GM18868 (cell line): Measurements from ENCODE around the gene EIF3L.
"Not testable (repeated sequence)": the region's sequence is repeated elsewhere in the genome, so short reads cannot be mapped to it uniquely, and the experiment has no call there.

Source experiments
- ATAC-seq: cut with Tn5 transposase; IDR thresholded peaks from one replicate; pipeline ENCODE4 v1.9.1; 2021; ENCODE audit warnings: mild to moderate bottlenecking, moderate library complexity; ENCODE audit not compliant: unreplicated experiment

EIF3L gene

DNA sequence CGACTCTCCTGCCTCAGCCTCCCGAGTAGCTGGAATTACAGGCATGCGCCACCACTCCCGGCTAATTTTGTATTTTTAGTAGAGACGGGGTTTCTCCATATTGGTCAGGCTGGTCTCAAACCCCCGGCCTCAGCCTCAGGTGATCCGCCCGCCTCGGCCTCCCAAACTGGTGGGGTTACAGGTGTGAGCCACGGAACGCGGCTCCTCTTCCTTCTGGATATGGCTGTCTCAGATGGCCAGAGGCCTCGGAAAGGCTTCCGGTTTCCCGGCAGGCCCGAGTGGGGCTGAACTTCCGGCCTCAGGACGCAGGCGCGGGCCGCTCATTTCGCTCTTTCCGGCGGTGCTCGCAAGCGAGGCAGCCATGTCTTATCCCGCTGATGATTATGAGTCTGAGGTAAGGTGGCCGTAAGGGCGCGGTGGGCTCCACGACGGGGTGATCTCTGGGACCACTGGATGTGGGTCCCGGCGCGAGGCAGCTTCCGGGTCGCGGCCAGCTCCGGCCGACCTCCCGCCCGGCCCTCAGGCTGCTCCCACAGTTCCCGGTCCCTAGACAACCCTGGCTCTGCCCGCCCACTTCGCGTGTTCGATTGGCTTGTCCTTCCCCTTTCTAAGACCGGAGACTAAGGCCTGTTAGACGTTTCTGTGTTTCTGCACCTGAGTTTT is at the start of gene EIF3L:
TSS of gene EIF3L (plus strand) at position 331 of the 663 bp plus-strand sequence. CDS start at position 362, 31 bp downstream.
- peak; percentile 71 for ATAC-seq

DNA sequence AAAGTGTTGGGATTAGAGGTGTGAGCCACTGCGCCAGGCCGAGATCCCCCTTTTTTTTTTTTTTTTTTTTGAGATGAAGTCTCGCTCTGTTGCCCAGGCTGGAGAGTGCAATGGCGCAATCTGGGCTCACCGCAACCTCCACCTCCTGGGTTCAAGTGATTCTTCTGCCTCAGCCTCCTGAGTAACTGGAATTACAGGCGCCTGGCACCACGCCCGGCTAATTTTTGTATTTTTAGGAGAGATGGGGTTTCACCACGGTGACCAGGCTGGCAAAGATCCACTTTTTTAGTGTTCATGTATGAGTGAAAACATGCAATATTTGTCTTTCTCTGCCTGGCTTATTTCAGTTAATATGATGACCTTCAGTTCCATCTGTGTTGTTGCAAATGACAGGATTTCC is 49.2 kb upstream of the EIF3L start:
- not testable (repeated sequence) for ATAC-seq

DNA sequence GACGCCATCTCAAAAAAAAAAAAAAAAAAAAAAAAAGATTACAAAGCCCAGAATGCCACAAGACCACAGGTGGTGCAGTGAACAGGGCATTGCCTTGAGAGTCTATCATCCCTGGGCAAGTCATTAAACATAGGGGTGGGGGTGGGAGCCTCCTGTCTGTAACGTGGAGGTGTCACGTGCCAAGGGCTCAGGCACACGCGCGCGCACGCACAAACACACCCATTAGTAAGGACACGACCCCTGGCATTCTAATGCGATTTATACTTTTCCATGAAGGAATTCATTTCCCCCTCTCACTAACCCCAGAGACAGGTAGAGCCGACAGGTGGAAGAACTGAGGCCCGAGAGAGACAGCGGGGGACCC is 47.3 kb upstream of the EIF3L start:
- ATAC-seq = no peak

DNA sequence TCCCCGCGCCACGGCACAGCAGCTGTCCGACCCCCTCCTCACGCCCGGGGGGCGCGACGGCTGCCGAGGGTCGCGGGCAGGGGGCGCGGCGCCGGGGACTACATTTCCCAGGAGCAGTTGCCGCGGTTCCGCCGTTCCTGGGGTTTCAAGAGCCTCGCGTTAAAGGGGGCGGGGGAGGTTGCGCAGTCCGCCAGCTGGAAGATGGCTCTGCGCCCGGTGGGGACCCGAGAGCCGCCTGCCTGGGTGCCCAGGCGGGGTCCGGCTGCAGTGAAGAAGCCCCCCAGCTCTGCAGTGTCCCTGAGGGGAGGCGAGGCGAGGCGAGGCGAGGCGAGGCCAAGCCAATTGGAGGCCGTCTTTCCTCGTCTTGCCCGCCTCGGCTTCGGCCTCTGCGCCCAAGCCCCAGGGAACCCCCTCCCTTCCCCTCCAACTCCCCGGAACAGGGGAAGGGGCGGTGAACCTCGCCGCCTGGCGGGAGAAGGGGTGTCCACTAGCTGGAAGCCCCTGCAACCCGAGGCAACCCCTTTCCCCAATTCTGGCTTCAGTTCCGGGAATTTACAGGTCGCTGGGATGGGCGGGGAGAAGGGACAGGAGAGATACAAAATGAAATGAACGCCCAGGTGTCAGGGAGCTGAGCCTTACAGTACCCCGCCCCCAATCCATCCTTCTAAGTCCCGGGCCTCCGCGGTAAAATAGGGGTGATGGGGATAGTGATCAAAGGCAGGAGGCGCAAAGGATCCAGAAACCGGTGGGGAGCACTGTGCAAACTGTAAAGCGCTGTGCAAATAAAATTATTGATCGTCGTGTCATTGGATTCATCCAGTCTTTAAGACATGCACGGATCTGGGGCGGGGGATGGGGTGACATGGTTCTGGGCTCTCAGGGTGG is 46.7 kb upstream of the EIF3L start:
- no peak for ATAC-seq

DNA sequence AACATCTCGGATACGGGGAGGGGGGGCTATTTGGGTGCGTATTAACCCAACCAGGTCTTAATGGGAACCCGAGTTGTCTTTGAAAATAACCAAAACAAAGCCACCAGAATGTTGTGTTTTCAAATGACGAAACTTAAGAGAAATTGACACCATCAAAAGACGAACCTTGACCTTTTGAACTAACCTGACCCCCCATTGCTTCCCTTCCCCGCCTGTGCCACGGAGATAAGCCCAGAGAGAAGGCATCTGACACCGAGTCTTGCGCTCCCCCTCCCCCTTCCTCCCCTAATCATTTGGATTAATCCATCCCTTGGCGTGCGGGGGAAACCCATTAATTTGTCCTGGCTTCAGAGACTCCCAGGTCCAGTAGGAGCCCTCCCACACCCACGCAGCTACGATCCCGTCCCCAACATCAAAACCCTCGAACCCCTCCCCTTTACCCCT is 46.0 kb upstream of the EIF3L start:
- ATAC-seq = no peak

DNA sequence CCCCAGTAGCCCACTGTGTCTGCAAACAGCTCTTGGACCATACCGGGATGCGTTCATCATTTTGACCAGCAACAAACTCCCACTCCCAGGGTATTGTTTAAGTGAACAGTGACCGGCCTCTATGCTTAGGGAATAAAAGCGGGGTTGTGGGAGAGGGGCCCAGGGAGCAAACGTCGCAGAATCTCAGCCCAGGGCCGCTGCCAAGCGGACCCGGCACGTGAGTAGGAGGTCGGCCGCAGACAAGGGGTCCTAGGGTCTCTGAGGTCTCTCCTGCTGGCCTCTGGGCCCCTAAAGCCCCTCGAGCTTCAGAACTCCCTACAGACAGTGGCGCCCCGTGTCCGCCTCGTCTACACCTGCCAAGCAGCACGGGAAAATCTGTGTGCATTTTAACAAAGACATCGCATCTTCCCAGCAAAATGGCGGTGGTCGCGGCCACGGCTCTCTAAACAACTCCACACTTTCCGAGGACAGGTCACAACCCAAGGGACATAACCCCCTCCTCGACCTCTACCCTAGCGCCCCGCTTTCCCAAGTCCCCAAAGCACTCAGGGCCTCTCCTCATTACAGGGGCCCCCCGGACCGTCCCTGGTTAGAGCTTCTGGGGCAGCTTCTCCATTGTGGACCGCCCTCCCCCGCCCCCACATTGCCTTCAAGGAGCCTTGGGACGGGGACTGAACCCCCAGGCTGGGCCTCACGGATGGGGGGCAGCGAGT is 45.4 kb upstream of the EIF3L start:
- no peak for ATAC-seq

DNA sequence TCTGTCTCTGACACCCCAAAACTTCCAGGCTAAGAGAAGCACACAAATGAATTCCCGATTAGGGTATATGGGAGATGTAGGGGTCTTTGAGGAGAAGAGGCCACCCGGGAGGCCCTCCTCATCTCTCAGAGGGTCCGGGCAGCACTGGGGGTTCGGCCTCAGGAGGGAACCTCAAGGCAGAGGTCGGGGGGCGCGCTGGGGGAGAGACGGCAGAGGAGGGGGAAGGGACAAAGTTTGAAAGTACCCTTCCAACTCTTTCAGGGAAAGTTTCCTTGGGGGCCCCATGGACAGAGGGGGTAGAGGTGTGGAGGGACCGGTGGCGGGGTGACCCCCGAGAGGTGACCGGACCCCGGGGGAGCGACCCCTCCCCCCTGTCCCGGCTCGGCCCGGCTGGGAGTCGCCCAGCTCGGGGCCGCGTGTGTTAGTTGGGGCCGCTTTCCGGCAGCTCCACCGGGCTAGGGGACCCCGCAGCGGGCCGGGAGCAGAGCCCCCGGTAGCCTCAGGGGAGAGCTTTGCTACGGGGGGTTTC is 44.8 kb upstream of the EIF3L start:
- no peak for ATAC-seq

DNA sequence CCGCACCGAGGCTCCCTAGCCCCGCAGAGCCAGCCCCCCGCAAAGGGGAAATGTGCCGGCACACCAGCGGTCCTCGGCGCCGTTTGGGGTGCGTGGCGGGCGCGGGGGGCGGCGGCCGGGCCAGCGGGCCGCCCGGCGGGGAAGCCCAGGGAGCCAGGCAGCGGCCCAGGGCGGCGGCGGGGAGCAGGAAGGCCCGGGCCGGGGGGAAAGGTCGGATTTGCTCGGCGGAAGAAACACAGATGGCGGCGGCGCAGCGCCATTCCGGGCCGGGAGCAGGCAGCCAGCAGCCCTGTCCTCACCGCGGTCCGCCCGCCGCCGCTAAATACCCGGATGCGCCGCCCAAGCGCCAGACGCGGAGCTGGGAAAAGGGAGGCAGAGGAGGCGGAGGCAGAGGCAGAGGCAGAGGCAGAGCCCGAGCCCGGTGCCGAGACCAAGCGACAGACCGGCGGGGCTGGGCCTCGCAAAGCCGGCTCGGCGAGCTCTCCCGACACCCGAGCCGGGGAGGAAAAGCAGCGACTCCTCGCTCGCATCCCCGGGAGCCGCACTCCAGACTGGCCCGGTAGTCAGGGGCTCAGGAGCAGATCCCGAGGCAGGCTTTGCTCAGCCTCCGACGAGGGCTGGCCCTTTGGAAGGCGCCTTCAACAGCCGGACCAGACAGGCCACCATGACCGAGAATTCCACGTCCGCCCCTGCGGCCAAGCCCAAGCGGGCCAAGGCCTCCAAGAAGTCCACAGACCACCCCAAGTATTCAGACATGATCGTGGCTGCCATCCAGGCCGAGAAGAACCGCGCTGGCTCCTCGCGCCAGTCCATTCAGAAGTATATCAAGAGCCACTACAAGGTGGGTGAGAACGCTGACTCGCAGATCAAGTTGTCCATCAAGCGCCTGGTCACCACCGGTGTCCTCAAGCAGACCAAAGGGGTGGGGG is 44.1 kb upstream of the EIF3L start:
- ATAC-seq = no peak

DNA sequence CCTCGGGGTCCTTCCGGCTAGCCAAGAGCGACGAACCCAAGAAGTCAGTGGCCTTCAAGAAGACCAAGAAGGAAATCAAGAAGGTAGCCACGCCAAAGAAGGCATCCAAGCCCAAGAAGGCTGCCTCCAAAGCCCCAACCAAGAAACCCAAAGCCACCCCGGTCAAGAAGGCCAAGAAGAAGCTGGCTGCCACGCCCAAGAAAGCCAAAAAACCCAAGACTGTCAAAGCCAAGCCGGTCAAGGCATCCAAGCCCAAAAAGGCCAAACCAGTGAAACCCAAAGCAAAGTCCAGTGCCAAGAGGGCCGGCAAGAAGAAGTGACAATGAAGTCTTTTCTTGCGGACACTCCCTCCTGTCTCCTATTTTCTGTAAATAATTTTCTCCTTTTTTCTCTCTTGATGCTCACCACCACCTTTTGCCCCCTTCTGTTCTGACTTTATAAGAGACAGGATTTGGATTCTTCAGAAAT is 43.4 kb upstream of the EIF3L start:
- ATAC-seq = no peak

DNA sequence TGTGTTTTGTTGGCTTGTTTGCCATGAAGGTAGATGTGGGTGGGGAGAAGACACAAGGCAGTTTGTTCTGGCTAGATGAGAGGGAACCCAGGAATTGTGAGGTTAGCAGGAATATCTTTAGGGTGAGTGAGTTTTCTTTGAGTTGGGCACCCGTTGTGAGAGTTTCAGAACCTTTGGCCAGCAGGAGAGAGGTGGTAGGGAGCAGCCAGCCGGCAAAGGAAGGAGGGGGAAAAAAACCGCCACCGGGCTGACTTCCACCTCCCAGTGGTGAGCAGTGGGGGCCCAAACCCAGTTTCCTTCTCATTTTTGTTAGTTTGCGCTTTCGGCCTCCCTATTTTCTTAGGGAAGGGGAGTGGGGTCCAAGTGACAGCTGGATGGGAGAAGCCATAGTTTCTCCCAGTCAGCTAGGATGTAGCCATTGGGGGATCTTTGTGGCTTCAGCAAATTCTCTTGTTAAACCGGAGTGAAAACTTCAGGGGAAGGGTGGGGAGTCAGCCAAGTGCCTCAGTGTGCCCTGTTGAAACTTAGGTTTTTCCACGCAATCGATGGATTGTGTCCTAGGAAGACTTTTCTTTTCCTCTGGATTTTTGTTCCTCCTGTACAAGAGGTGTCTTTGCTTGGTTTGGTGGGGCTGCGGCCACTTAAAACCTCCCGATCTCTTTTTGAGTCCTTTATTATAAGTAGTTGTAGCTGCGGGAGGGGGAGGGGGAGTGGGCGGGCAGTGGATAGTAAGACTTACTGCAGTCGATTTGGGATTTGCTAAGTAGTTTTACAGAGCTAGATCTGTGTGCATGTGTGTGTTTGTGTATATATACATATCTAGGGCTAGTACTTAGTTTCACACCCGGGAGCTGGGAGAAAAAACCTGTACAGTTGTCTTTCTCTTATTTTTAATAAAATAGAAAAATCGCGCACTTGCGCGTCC is 42.5 kb upstream of the EIF3L start:
- no peak for ATAC-seq

DNA sequence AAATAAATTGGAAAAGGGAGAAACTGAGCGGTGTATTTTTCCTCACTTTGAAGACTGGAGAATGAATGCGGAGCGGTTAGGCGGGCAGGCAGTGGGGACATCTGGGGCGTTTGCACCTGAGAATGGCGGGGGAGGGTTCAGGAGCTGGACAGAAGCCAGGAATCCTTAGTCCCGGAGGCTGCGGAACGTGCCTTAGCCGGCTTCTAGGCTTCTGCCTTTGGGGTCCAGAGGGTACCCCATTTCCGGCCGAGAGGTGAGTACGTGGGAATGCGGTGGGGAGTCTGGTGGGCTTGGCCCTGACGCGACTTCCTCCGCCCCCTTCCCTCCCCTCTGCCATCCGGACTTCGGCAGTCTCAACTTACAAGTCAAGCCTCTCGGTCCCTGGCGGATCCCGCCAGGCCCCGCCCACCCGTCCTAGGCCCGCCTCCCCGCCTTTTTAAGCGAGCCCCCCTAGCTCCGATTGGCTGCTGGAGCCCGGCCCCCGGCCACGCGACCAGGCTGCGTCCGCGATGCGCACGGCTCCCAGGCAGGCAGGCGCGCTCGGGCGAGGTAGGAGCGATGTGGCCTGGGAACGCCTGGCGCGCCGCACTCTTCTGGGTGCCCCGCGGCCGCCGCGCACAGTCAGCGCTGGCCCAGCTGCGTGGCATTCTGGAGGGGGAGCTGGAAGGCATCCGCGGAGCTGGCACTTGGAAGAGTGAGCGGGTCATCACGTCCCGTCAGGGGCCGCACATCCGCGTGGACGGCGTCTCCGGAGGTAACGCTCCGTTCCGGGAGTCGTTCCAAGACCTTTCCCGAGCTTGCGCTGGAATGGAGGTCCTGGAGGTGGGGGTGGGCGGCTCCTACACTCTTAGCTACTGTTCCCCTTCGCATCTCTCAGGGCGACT is 41.6 kb upstream of the EIF3L start, which contains the start of gene GCAT:
TSS of gene GCAT (plus strand) at position 525 of the 884 bp plus-strand sequence. CDS start at position 559, 34 bp downstream.
- ATAC-seq = peak; percentile 82

DNA sequence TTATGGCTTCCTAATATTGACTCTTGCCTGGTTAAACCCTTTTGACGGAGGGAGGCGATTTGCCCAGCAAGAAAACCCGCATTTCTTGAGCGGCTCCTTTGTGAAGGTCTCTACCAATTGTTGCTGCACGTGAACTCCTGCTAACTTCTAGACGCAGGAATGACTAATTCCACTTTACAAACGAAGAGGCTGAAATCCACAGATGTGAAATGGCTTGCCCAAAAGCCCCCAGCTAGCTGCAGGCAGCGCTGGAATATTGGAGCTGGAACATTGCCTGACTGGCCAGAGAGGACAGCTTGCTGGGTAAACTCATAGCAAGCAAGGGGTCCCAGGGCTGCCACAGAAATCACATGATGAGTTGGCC is 40.9 kb upstream of the EIF3L start:
- no peak for ATAC-seq

DNA sequence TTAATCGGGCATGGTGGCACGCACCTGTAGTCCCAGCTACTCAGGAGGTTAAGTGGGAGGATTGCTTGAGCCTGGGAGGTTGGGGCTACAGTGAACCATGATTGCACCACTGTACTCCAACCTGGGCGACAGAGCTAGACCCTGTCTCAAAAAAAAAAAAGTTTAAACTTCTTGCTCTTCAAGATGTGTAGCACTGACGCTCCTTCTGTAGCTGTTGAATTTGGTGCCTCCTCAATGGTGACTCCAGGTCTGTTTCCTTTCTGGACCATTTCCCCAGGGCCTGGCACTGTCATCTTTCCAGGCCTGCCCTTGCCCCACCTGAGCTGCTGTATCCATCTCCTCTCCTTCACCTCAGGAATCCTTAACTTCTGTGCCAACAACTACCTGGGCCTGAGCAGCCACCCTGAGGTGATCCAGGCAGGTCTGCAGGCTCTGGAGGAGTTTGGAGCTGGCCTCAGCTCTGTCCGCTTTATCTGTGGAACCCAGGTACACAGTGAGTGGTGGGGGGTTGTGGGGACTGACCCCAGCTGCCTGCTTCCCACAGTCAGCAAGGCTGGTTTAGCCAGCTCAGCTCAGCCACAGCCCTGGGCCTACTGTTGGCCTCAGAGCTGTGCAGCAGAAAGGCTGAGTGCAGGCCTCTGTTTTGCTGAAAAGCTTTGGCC is 39.4 kb upstream of the EIF3L start:
- ATAC-seq = no peak

DNA sequence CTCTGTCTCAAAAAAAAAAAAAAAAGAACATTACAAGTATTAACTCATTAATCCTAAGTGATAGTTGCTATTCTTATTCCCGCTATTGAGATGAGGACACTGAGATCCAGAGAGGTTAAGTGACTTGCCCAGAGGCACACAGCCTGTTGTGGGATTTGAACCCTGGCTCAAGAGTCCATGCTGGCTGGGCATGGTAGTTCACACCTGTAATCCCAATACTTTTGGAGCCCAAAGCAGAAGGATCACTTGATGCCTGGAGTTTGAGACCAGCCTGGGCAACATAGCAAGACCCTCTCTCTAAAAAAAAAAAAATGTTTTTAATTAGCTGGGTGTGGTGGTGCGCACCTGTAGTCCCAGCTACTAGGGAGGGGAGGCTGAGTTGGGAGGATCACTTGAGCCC is 37.4 kb upstream of the EIF3L start:
- no peak for ATAC-seq

DNA sequence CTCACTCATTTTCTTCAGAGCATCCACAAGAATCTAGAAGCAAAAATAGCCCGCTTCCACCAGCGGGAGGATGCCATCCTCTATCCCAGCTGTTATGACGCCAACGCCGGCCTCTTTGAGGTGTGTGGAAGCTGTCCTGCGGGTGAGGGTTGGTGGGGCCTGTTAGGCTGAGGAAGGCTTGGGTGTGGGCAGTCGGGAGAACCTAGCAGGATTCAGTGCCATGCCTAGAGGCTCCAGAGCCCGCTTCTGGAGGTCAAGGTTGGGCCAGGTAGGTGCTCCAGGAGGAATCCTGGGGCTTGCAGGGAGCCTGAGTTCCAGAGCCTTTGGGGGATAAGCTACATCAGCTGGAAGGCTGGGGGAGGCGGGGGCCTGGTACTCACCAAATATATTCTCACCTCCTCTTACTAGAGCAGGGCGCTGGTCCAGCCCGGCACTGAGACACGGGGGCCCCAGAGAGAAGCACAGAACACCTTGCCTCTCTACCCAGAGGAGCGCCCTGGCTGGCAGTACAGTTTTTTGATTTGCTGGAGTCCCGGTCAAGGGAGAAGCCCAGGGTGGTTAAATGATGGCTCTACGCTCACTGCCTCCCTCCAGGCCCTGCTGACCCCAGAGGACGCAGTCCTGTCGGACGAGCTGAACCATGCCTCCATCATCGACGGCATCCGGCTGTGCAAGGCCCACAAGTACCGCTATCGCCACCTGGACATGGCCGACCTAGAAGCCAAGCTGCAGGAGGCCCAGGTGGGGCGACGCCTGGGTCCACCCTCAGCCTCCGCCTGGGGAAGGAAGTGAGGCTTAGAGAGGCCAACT is 36.1 kb upstream of the EIF3L start:
- no peak for ATAC-seq

DNA sequence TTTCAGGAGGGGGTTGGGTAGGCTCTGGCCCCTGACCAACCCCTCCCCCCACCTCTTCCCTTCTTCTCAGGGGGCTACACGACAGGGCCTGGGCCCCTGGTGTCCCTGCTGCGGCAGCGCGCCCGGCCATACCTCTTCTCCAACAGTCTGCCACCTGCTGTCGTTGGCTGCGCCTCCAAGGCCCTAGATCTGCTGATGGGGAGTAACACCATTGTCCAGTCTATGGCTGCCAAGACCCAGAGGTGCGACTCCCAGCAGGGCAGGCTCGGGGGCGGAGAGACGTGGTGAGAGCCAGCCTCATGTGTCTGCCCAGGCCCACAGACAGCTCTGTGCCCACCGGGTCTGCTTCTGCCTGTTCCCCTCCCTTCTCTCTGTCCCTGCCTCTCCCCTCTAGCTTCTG is 33.6 kb upstream of the EIF3L start:
- no peak for ATAC-seq
